ENCODE results near the gene CD1C. TPM values are rescaled to one million over a fixed set of nuclear protein-coding genes. Genes with fewer than 3 reads are reported as not detected.

The CD1C gene
- total RNA-seq, 3 donors from 2014 or later, result 0.66 to 2.5 (median 2.1) TPM

GRCh38 chr1:158329733-158330132 is 40.0 kb downstream of the CD1C start:
- Histone ChIP-seq H3K36me3 (no peaks in the 10 kb centered on the region), H3K27ac (no peak overlapping the region), H3K4me3 (no peak overlapping the region), H3K27me3 (no peaks in the 10 kb centered on the region), H3K9me3 (no peaks in the 10 kb centered on the region), H3K4me1 (no peaks in the 10 kb centered on the region)
- DNase-seq (ENCODE audit: low spot score in 2 of 2), result no peak
- TF ChIP-seq POLR2A (IDR thresholded peaks at IDR 0.05), result no peak
- intact Hi-C loops (cut with DNase I; ENCODE audit: low total_unique reads), result no loop called here

GRCh38 chr1:158330391-158331105 is 40.8 kb downstream of the CD1C start:
- no peak for TF ChIP-seq POLR2A (IDR thresholded peaks at IDR 0.05)
- no peak for TF ChIP-seq CTCF (IDR thresholded peaks at IDR 0.05)
- no peak for TF ChIP-seq POLR2AphosphoS5 (IDR thresholded peaks at IDR 0.05)
- intact Hi-C loops (cut with DNase I; ENCODE audit: low total_unique reads), result no loop called here
- H3K36me3 ChIP-seq, result no peaks in the 10 kb centered on the region
- H3K4me3 ChIP-seq, result no peak overlapping the region
- DNase-seq (ENCODE audit: low spot score in 2 of 2), result no peak
- H3K27me3 ChIP-seq, result no peaks in the 10 kb centered on the region
- H3K9me3 ChIP-seq, result no peaks in the 10 kb centered on the region
- no peak overlapping the region for H3K27ac ChIP-seq
- no peaks in the 10 kb centered on the region for H3K4me1 ChIP-seq

GRCh38 chr1:158331106-158331425 is 41.3 kb downstream of the CD1C start:
- Histone ChIP-seq H3K27ac (no peak overlapping the region), H3K4me3 (no peak overlapping the region), H3K9me3 (no peaks in the 10 kb centered on the region), H3K36me3 (no peaks in the 10 kb centered on the region), H3K27me3 (no peaks in the 10 kb centered on the region), H3K4me1 (no peaks in the 10 kb centered on the region)
- DNase-seq (ENCODE audit: low spot score in 2 of 2), result no peak
- TF ChIP-seq POLR2A (IDR thresholded peaks at IDR 0.05), result no peak
- TF ChIP-seq POLR2AphosphoS5 (IDR thresholded peaks at IDR 0.05), result no peak
- TF ChIP-seq CTCF (IDR thresholded peaks at IDR 0.05), result no peak
- intact Hi-C loops (cut with DNase I; ENCODE audit: low total_unique reads), result no loop called here

- H3K9me3 ChIP-seq, result no peaks in the 10 kb centered on the region
- intact Hi-C loops (cut with DNase I; ENCODE audit: low total_unique reads), result no loop called here
- H3K27me3 ChIP-seq, result no peaks in the 10 kb centered on the region
- no peaks in the 10 kb centered on the region for H3K36me3 ChIP-seq
- H3K27ac ChIP-seq, result no peak within 1 kb of the TSS
- H3K4me1 ChIP-seq, result no peaks in the 10 kb centered on the region
- DNase-seq (ENCODE audit: low spot score in 2 of 2), result no peak
- no peak for TF ChIP-seq POLR2AphosphoS5 (IDR thresholded peaks at IDR 0.05)
- TF ChIP-seq POLR2A (IDR thresholded peaks at IDR 0.05), result no peak
- no peak for TF ChIP-seq CTCF (IDR thresholded peaks at IDR 0.05)
- no peak within 1 kb of the TSS for H3K4me3 ChIP-seq
Observed at GRCh38 chr1:158331481-158332150, 41.9 kb downstream of the CD1C start, which contains the start of gene CD1B. TSS of gene CD1B (minus strand) at chr1:158331531. CDS start at chr1:158331423, 108 bp downstream.

- TF ChIP-seq POLR2A (IDR thresholded peaks at IDR 0.05) (no peak), POLR2AphosphoS5 (IDR thresholded peaks at IDR 0.05) (no peak), CTCF (IDR thresholded peaks at IDR 0.05) (no peak)
- Histone ChIP-seq H3K4me1 (no peaks in the 10 kb centered on the region), H3K9me3 (peaks cover 0 to 4% of the 10 kb centered on the region in 2 donors), H3K36me3 (no peaks in the 10 kb centered on the region), H3K27me3 (no peaks in the 10 kb centered on the region), H3K4me3 (no peak overlapping the region), H3K27ac (no peak overlapping the region)
- intact Hi-C loops (cut with DNase I; ENCODE audit: low total_unique reads), result no loop called here
- DNase-seq (ENCODE audit: low spot score in 2 of 2), result no peak
Observed at GRCh38 chr1:158333405-158334155, 43.9 kb downstream of the CD1C start.
